K562 (cell line): ENCODE data around the gene ZNRF3. TPM values are rescaled to one million over a fixed set of nuclear protein-coding genes. Genes with fewer than 3 reads are reported as not detected.

Source experiments
- ATAC-seq: fragments of 200-7000 bp; cut with Tn5 transposase; 3 replicates; pipeline ENCODE4 v1.9.1; 2020; ENCODE audit warnings: moderate library complexity
- BruUV-seq: library from RNA; stranded (reverse); fragments of 400-500 nt; replicated peaks from 2 replicates; lab custom pipeline; 2021; lab: Mats Ljungman, UMichigan
- CTCF ChIA-PET: fragments of 300-600 bp; formaldehyde crosslinking; extraction: SDS; loops from one replicate; lab custom pipeline; 2021; ENCODE audit warnings: low intra/inter-chr PET ratio; lab: Yijun Ruan, JAX
- POLR2A ChIA-PET: fragments of 300-600, 350-650 bp; sonication (Branson Sonifier 250); formaldehyde crosslinking; extraction: SDS; loops from one replicate; lab custom pipeline; 2021; ENCODE audit warnings: antibody characterized with exemption, inconsistent platforms; lab: Yijun Ruan, JAX
- DNase-seq, 4 experiments: peaks; one replicate each; pipeline versions ENCODE4 v3.0.0 to v3.0.0-alpha.2; 2011 to 2018; ENCODE audit warnings: low spot score in 3 of 4, mixed read lengths in 3 of 4; ENCODE audit errors: extremely low read depth in 1 of 4
- FAIRE-seq: peaks from 2 replicates; lab custom pipeline; 2011; peaks lifted over from hg19 to GRCh38; lab: Jason Lieb, UNC
- H2AFZ ChIP-seq: 2 replicates; pipeline ENCODE4 v1.6.0; 2011; ENCODE audit warnings: low read depth, low read length, control low read depth, inconsistent platforms
- H3K27ac ChIP-seq: fragments of 200-600 bp; 3 replicates; pipeline ENCODE4 v1.8.0; 2011; ENCODE audit warnings: low read depth, mild to moderate bottlenecking, control low read depth, inconsistent platforms, low read length, moderate library complexity, mixed read lengths; ENCODE audit errors: extremely low read depth
- H3K27me3 ChIP-seq, 2 experiments: fragments of 300-600 bp in 1 of 2; 2 replicates in 1 of 2; 3 replicates in 1 of 2; pipeline versions ENCODE4 v1.6.0 to v1.8.0; 2011; ENCODE audit warnings: inconsistent platforms in 2 of 2, low read length in 2 of 2, mild to moderate bottlenecking in 1 of 2, mixed read lengths in 1 of 2, moderate library complexity in 1 of 2; ENCODE audit not compliant: control insufficient read depth in 2 of 2, insufficient read depth in 2 of 2
- H3K36me3 ChIP-seq: fragments of 300-600 bp; 3 replicates; pipeline ENCODE4 v1.8.0; 2011; ENCODE audit warnings: mild to moderate bottlenecking, low read length, inconsistent platforms; ENCODE audit not compliant: control insufficient read depth, insufficient read depth
- H3K4me1 ChIP-seq, 2 experiments: fragments of 200-600 bp in 1 of 2; replicated peaks in 1 of 2; 2 replicates in 1 of 2; 3 replicates in 1 of 2; pipeline versions ENCODE4 v1.5.1 to v1.8.0; 2011; ENCODE audit warnings: inconsistent platforms in 2 of 2, low read length in 2 of 2, mild to moderate bottlenecking in 1 of 2, mixed read lengths in 1 of 2, moderate library complexity in 1 of 2; ENCODE audit not compliant: control insufficient read depth in 2 of 2, insufficient read depth in 2 of 2
- H3K4me2 ChIP-seq: 2 replicates; pipeline ENCODE4 v1.6.1; 2011; ENCODE audit warnings: low read length, control low read depth, inconsistent platforms, mixed read lengths; ENCODE audit not compliant: insufficient read depth
- H3K4me3 ChIP-seq: fragments of 200-600 bp; sonication (generic), shearing (Covaris generic); 2 replicates; pipeline ENCODE4 v1.5.1; 2016; ENCODE audit warnings: control low read depth, inconsistent platforms
- H3K79me2 ChIP-seq: fragments of 200-600 bp; 3 replicates; pipeline ENCODE4 v1.8.0; 2011; ENCODE audit warnings: low read length, inconsistent platforms; ENCODE audit not compliant: control insufficient read depth, insufficient read depth
- H3K9ac ChIP-seq, 2 experiments: 2 replicates each; pipeline versions ENCODE4 v1.6.0 to v1.6.1; 2011; ENCODE audit warnings: low read depth in 2 of 2, low read length in 2 of 2, control low read depth in 1 of 2, inconsistent platforms in 1 of 2, mild to moderate bottlenecking in 1 of 2, mixed read lengths in 1 of 2; ENCODE audit not compliant: insufficient read depth in 1 of 2
- H3K9me1 ChIP-seq: one replicate; pipeline ENCODE4 v1.6.0; 2011; ENCODE audit warnings: inconsistent platforms, mild to moderate bottlenecking, low read length, moderate library complexity; ENCODE audit not compliant: control insufficient read depth, insufficient read depth
- H3K9me3 ChIP-seq: replicated peaks from 2 replicates; pipeline ENCODE4 v1.5.1; 2011; ENCODE audit warnings: low read depth, low read length, inconsistent platforms; ENCODE audit not compliant: control insufficient read depth, insufficient read depth
- H4K20me1 ChIP-seq: replicated peaks from 2 replicates; pipeline ENCODE4 v1.6.1; 2011; ENCODE audit warnings: low read length, inconsistent platforms, mixed read lengths; ENCODE audit not compliant: control insufficient read depth, insufficient read depth
- HMG20A ChIP-seq: fragments of 450-650 bp; formaldehyde crosslinking; conservative IDR thresholded peaks from 2 replicates; pipeline ENCODE4 v1.4.0; 2020; ENCODE audit warnings: mild to moderate bottlenecking, mixed read lengths
- MLX ChIP-seq, 2 experiments: fragments of 450-650 bp in 1 of 2; sonication (generic) in 1 of 2; formaldehyde crosslinking; conservative IDR thresholded peaks; 2 replicates each; pipeline versions ENCODE4 v1.4.0 to v1.8.1; 2020 to 2022; ENCODE audit warnings: mild to moderate bottlenecking in 1 of 2, missing genetic modification reagents in 1 of 2
- PTBP1 ChIP-seq: fragments of 200-400 bp; formaldehyde crosslinking; IDR thresholded peaks from 2 replicates; pipeline ENCODE4 v1.6.1; 2017; ENCODE audit warnings: low read depth, low read length
- SRSF9 ChIP-seq: fragments of 200-400 bp; formaldehyde crosslinking; IDR thresholded peaks from 2 replicates; pipeline ENCODE4 v1.6.1; 2017; ENCODE audit warnings: low read depth, low read length, borderline replicate concordance
- ZNF280B ChIP-seq: fragments of 250-450 bp; sonication (Bioruptor Pico); IDR thresholded peaks from 2 replicates; pipeline ENCODE4 v1.5.1; 2021; ENCODE audit warnings: mild to moderate bottlenecking
- ZNF311 ChIP-seq: fragments of 250-450 bp; sonication (Bioruptor Pico); IDR thresholded peaks from 2 replicates; pipeline ENCODE4 v1.4.0; 2020; ENCODE audit warnings: mild to moderate bottlenecking, moderate library complexity
- WGBS: fragments of 100-300 bp; shearing (Covaris generic); methylation state at CpG from one replicate; pipeline ENCODE4 v1.1.6; 2016; ENCODE audit warnings: low coverage, mixed read lengths; ENCODE audit not compliant: insufficient coverage; ENCODE audit errors: missing lambda C conversion rate; 5-methylcytosine and 5-hydroxymethylcytosine counted together
- in situ Hi-C: fragments of 300-500 bp; cut with MboI; formaldehyde crosslinking; loops from 4 replicates; pipeline ENCODE4 v1.15.0; 2018; ENCODE audit warnings: inconsistent platforms, mixed read lengths
- intact Hi-C: fragments of 100-400 bp; cut with micrococcal nuclease; formaldehyde crosslinking; loops from 2 replicates; pipeline ENCODE4 v1.14.2; 2022
- polyA plus RNA-seq, 8 experiments: library from polyadenylated mRNA; depleted of rRNA in 4 of 8; stranded (reverse) in 5 of 8; unstranded in 3 of 8; fragments of >200 nt; fragmentation: Nextera tagmentation in 2 of 8; fragmentation: Illumina TruSeq in 1 of 8; extraction: Ambion mirVana in 2 of 8; extraction: Trizol in 1 of 8; gene quantifications; 2 replicates each; pipeline versions ENCODE4 v1.2.1 to v1.2.3, GENCODE V29; 2011 to 2014; ENCODE audit warnings: inconsistent platforms in 1 of 8, missing spikeins in 1 of 8
- total RNA-seq, 7 experiments: library from RNA; depleted of rRNA in 6 of 7; stranded (reverse); fragments of >200 nt in 6 of 7; fragmentation: Illumina TruSeq in 2 of 7; extraction: Trizol in 2 of 7; gene quantifications; 2 replicates each; pipeline versions ENCODE4 v1.2.1 to v1.2.3, GENCODE V29; 2011 to 2021; ENCODE audit warnings: low replicate concordance in 1 of 7
- TF ChIP-seq, protein P1 (sequence below): fragments of 450-650 bp; formaldehyde crosslinking; IDR thresholded peaks from 2 replicates; pipeline ENCODE4 v1.4.0; 2020; ENCODE audit warnings: mild to moderate bottlenecking

The ZNRF3 gene
- total and polyA plus RNA-seq, 9 of the 15 experiments (the other 6 are each of a cell fraction or from before 2014, with no cell fraction given): 0.41 to 5.9 (median 1.7) TPM

DNA sequence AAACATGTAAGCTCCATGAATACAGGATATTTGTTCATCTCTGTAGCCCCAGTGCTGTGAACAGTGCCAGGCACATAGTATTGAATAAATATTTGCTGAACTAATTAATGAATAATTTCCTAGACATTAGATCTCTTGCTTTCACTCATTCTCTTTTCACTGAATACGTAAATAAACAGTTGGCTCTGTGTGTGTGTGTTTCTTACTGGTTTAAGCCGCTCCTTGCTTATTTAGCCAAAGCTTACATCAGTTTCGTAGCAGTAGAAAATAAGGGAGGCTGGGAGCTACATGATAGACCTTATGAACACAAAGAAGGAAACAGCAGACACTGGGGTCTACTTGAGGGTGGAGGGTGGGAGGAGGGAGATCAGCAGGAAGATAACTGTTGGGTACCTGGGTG lies 206.7 kb downstream of the ZNRF3 start:
- Histone ChIP-seq H3K27ac (no peak overlapping the region), H3K4me1 (peaks cover 0 to 11% of the 10 kb centered on the region in 2 experiments; a peak in 4 of 5 replicates), H4K20me1 (no peaks in the 10 kb centered on the region), H3K9me3 (no peaks in the 10 kb centered on the region), H3K9ac (no peak overlapping the region), H3K79me2 (no peaks in the 10 kb centered on the region; the same call in 2 of the 3 replicates), H2AFZ (no peak overlapping the region), H3K36me3 (no peaks in the 10 kb centered on the region), H3K27me3 (no peaks in the 10 kb centered on the region), H3K4me3 (no peak overlapping the region), H3K4me2 (no peak overlapping the region), H3K9me1 (no peaks in the 10 kb centered on the region)
- in situ Hi-C loops (no loop called here), intact Hi-C loops (no loop called here)
- TF ChIP-seq HMG20A (CRISPR knock-in tag) (no peak), ZNF280B (CRISPR knock-in tag) (no peak), SRSF9 (no peak), PTBP1 (no peak), ZNF311 (CRISPR knock-in tag) (no peak), MLX (CRISPR knock-in tag; conservative IDR thresholded peaks at IDR 0.05) (no peak)
- TF ChIP-seq, protein P1, sequence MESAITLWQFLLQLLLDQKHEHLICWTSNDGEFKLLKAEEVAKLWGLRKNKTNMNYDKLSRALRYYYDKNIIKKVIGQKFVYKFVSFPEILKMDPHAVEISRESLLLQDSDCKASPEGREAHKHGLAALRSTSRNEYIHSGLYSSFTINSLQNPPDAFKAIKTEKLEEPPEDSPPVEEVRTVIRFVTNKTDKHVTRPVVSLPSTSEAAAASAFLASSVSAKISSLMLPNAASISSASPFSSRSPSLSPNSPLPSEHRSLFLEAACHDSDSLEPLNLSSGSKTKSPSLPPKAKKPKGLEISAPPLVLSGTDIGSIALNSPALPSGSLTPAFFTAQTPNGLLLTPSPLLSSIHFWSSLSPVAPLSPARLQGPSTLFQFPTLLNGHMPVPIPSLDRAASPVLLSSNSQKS (CRISPR knock-in tag): no peak
- DNase-seq (no peak), ATAC-seq (no peak), FAIRE-seq (no peak)
- ChIA-PET CTCF (no interaction called here), POLR2A (interaction anchor here (0.5 to 0.6 kb wide), 2 partner anchors 11 to 291 kb away, joined by 3 read pairs; no protein-coding TSS in a partner anchor)
- WGBS: 83% methylated on average over 3 of the region's 3 CpGs
- no TSS peak for BruUV-seq
